ENCODE measurements around the gene SLC6A19.
A peak's percentile ranks its signal among the peaks of the same experiment; 100 is the strongest.

Gene SLC6A19

DNA sequence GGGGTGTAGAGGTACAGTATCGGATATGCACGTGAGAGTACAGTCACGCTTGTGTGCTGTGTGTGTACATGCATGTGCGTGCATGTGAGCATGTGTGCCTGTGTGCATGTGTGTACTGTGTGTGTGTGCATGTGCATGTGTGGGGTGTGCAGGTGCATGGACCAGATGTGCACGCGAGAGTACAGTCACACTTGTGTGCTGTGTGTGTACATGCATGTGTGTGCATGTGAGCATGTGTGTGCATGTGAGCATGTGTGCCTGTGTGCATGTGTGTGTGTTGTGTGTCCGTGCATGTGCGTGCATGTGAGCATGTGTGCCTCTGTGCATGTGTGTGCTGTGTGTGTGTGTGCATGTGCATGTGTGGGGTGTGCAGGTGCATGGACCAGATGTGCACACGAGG is 10.3 kb downstream of the SLC6A19 start:
- DNase-seq, result no peak

DNA sequence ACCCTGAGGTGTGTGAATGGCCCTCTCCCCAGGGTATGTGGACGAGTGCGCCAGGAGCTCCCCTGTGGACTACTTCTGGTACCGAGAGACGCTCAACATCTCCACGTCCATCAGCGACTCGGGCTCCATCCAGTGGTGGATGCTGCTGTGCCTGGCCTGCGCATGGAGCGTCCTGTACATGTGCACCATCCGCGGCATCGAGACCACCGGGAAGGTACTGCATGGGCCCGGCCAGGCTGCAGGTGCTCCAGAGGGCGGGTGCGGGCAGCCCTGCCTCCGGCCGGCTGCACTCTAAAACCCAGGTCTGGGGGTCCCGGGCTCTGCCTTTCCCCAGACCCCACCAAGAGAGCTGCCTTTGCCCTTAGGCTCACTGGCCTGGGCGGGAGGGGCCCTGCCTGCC is 10.9 kb downstream of the SLC6A19 start:
- DNase-seq, result no peak

DNA sequence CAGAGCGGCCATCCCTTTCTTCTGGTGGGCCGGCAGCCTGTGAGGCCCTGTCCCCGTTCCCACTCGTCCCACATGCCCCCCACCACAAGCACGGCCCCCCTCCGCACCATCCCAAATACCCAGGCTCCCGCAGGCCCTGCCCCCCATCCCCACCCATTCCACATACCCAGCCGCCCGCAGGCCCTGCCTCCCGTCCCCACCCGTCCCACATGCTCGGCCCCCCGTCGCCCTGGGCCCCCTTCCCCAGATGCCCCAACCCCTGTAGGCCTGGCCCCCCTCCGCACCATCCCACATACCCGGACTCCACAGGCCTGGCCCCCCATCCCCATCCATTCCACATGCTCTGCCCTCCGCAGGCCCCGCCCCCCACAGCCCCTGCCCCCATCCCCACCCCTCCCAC is 11.5 kb downstream of the SLC6A19 start:
- DNase-seq, result no peak

DNA sequence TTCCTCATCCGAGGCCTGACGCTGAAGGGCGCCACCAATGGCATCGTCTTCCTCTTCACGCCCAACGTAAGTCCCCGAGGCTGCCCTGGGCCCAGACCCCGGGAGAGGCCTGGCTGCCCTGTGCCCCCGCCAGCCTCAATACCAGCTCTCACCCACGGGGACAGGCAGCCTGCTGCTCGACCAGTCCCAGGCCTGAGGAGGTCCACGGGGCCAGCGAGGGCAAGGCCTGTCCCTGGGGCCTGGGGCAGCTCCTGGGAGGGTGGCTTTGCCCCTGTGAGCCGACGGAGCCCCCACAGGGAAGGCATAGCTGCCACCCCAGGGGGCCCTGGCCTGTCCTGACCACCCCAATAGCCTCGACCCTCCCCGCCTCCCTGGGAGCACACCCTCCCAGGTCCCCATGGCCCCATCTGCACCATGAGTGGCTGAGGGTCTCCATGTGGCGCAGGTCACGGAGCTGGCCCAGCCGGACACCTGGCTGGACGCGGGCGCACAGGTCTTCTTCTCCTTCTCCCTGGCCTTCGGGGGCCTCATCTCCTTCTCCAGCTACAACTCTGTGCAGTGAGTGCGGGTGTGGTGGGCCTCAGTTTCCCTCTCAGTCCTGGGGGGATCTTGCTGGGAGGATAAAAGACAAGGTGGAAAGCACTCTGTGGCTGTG is 12.2 kb downstream of the SLC6A19 start:
- DNase-seq, result no peak

DNA sequence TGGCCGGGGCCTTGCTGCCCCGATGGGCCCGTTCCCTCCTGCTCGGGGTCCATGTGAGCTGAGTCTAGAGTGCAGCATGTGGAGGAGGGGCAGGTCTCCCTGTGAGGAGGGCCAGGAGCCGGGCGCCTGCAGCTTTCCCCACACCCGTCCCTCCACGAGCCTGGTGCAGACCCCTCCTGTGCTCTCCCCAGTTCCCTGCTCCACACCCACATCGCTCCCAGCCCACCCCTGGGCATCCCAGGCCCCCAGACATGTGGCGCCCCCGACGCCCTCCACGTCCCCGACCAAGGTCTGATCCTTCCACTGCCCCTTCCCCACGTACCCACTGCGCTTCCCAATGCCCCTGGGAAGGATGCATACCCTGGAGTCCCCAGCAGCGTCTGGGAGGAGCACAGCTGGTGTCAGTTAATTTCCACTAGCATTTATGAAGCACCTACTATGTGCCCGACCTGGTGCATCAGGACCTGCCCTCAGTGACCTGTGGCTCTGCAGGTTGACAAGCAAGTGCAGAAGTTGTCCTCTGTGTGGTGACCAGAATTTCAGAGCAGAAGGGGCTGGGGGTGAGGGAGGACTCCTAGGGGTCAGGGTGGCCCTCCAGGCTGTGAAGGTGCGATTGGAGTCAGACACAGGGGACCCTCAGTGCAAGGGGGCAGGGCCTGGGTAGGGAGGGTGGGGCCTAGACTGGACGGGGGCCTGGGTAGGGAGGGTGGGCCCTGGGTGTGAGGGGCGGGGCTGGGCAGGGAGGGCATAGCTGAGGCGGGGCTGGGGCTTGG is 13.0 kb downstream of the SLC6A19 start:
- DNase-seq, result no peak

DNA sequence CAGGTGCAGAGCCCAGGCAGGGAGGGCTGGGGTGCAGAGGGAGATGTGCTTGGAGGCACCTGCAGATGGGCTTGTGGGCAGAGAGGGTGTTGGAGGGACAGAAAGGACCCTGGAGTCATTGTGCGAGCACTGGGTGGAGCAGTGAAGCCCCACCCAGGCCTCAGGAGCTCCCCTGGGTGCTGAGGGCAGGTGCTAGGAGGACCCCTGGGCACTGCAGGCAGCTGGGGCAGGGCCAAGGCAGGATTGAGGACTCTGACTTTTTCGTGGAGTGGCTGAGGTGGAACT is 13.5 kb downstream of the SLC6A19 start:
- no peak for DNase-seq

DNA sequence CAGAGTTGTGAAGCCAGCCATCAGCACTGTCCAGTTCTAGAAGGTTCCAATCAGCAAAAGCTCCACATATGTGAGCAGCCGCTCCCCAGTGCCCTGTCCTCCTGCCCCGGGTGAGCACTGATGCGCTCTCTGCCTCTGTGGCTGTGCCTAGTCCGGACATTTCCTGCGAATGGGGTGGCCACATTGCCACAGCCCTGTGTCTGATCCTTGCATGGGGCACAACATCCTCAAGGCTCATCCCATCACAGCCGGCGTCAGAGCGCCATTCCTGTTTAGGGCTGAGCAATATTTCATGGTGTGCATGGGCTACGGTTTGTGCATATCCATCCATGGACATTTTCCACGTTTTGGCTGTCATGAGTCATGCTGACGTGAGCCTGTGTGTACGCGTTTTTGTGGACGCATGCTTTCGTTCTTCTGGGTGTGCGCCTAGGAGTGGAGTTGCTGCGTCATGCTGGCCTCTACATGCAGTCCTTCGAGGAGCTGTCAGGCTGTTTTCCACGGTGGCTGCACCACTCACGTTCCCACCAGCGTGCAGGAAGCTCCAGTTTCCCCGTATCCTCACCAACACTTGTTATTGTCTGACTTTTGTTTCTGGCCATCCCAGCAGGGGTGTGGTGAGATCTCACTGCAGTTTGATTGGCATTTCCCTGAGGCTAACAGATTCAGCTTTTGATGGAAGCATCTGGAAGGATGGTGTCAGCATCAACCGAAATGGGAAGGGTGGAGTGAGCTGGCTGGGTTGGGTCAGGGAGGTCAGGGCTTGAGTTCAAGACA is 14.1 kb downstream of the SLC6A19 start:
- no peak for DNase-seq

DNA sequence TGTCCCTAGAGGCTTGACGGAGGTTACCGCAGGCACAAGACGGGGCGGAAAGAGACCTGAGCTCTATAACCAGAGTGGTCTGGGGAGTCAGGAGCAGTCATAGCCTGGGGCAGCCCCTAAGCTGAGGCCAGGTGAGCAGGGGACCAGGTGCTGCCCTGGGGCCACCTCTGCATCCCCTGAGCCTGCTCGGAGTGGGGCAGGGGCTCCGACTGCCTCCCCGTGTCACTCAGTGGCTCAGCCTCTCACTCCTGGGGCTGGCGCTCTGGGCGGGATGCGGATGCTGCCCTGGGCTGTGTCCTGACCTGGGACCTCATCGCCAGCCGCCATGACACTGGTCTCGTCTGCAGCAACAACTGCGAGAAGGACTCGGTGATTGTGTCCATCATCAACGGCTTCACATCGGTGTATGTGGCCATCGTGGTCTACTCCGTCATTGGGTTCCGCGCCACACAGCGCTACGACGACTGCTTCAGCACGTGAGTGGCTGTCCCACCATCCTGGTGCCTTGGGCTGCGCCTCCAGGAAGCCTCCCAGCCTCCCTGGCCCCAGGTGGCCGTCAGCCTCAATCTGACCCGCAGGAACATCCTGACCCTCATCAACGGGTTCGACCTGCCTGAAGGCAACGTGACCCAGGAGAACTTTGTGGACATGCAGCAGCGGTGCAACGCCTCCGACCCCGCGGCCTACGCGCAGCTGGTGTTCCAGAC is 15.0 kb downstream of the SLC6A19 start:
- DNase-seq, result no peak

DNA sequence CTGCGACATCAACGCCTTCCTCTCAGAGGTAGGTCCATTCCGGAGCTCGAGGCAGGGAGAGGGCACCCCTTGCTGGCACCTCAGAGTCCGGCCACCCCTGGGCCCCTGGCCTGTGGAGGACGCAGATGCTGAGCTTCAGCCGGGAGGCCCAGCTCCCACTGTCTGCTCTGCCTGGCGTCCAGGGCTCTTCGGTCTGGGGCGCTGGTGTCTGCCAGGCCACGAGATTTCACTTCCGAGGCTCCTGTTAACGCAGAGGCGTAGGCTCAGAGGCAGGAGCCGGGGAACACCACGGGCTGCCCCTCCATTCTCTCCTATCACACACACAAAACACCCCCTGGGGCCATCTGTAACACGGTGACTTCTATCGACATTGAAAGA is 15.5 kb downstream of the SLC6A19 start:
- DNase-seq, result no peak

DNA sequence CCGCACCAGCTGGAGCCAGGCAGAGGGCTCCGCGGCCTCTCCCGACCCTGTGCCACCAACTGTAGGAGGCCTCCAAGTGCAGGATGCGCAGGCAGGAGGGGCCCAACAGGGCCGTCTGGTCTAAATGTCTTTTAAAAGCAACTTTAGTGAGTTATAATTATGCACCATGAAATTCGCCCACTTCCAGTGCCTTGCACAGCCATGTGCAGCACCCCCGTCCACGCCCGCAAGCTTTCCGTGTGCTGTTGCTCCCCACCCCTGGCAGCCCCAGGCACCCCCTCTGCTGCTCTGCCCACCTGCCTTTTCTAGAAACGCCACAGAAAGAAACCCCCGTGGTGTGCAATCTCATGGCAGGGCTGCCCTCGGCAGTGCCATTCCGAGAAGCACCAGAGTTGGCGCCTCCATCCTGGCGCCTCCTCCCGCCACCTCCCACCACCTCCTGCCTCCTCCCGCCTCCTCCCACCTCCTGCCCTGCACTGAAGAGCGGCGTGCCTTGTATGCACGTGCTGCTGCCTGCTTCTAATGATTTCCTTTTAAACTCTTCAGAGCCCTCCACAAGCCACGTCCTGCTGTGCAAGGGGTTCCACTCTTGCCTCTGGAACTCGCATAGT is 16.3 kb downstream of the SLC6A19 start:
- DNase-seq, result peak; percentile 64

DNA sequence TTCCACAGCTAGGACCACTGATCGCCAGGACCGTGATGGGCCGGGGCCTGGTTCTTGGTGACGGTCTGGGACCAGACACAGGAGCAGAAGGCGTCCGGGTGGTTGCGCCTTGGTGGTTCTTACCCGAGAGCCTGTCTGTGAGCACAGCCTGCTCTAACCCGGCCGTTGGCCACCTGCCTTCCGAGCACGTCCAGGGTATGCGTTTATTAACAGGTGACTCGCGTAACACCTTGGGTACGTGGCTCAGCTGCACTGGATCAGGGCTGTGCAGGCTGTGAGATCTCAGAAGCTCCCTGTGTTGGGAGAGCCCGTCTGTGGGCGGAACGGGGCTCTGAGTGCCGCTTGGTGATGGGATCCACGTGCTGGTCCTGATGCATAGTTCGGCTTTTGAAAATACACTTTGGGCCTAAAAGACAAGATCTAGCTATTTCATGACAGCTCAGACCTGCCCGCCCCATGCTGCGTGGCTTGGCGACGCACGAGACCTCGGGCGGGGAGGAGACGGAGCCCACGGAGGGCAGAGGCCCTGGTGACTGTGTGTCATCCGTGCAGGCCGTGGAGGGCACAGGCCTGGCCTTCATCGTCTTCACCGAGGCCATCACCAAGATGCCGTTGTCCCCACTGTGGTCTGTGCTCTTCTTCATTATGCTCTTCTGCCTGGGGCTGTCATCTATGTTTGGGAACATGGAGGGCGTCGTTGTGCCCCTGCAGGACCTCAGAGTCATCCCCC is 17.1 kb downstream of the SLC6A19 start:
- DNase-seq, result no peak

DNA sequence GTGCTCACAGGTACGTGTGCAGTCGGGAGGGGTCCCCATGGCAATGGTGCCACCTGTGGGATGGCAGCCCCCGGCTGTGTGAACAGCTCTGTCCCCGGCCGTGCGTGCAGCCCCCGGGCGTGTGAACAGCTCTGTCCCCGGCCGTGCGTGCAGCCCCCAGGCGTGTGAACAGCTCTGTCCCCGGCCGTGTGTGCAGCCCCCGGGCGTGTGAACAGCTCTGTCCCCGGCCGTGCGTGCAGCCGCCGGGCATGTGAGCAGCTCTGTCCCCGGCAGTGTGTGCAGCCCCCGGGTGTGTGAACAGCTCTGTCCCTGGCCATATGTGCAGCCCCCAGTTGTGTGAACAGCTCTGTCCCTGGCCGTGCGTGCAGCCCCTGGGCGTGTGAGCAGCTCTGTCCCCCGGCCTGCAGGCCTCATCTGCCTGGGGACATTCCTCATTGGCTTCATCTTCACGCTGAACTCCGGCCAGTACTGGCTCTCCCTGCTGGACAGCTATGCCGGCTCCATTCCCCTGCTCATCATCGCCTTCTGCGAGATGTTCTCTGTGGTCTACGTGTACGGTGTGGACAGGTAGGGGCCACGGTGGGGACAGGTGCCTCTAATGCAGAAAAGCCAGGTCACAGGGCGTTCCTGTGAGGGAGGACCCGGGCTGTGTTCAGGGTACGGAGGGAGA is 17.8 kb downstream of the SLC6A19 start:
- no peak for DNase-seq

DNA sequence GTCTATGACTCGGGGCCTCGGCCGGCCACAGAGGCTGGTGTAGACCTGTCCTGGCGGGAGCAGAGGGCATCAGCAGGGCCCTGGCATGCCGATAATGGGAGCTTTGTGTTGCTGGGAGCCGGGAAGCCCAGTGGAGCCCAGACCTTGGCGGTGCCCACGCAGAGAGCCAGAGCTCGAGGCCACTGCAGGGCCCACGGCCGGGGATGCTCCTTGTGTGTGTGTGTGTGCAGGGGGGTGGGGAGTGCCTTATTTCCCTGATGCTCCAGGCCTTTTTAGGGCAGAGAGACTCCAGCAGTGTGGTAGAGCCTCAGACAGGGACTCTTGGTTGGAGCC is 18.3 kb downstream of the SLC6A19 start:
- DNase-seq, result no peak

DNA sequence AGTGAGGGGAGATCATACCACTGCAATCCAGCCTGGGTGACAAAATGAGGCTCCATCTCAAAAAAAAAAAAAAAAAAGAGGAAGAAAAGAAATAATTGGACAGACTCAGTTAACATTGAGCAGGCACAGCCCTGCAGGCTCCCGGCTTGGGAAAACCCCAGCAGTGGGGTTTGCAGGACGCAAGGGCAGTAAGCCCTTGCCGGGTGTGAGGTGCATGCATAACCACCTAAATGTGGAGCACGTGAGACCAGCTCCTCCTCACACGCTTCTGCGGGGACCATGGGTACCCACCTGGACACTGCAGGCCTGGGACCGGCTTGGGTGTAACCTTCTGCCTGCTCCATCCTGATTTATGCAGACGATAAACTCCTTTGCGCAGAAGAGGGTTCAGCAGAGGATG is 19.0 kb downstream of the SLC6A19 start:
- no peak for DNase-seq

DNA sequence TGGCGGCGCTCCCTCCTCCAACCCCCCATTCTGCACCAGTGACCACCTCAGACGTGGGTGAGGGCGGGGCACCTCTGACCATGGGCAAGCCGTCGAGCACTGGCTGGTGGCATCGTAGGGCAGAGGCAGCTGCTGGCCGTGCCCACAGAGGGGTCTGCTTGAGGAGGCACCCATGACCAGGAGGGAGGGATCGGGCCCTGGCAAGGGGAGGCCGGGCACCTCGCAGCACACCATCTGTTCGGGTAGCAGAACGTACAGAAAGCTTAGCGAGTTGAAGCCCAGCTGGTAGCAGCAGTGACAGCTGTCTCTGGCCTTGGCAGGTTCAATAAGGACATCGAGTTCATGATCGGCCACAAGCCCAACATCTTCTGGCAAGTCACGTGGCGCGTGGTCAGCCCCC is 19.4 kb downstream of the SLC6A19 start:
- no peak for DNase-seq

DNA sequence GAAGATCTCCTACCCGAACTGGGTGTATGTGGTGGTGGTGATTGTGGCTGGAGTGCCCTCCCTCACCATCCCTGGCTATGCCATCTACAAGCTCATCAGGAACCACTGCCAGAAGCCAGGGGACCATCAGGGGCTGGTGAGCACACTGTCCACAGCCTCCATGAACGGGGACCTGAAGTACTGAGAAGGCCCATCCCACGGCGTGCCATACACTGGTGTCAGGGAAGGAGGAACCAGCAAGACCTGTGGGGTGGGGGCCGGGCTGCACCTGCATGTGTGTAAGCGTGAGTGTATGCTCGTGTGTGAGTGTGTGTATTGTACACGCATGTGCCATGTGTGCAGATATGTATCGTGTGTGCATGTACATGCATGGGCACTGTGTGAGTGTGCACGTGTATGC is 20.3 kb downstream of the SLC6A19 start:
- no peak for DNase-seq

DNA sequence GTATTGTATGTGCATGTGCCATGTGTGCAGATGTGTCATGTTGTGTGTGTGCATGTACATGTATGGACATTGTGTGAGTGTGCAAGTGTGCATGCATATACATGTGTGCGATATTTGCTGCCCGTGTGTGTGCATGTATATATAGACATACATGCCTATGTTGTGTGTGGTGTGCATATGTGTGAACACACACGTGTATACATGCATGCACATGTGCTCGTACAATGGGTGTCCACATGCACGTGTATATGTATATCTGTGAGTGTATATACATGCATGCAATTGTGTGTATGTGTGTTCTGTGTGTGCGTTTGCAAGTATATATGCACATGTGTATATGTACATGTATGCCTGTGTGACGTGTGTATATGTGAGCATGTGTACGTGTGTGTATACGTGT is 20.8 kb downstream of the SLC6A19 start:
- no peak for DNase-seq

DNA sequence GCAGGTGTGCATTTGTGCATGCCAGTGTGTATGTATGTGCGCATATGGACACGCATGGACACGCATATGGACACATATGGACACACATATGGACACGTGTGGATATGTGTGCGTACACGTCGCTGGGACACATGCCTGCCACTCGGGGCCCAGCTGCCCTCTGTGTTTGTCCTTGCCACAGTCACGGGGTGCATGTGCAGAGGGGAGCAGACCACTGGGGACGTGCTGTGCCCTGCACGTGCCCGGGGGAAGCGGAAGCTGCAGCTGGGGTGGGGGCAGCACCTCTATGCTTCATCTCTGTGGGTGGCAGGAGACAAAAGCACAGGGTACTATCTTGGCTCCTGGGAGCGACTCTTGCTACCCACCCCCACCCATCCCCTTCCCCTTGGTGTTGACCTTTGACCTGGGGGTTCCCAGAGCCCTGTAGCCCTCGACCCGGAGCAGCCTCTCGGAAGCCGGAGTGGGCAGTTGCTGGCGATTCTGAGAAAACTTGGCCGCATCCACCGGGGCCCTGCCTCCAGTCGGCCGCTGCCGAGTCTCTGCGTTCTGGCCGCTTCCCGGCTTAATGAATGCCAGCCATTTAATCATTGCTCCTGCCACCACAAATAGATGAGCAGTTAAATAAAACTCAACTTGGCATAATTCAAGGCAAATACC is 21.4 kb downstream of the SLC6A19 start:
- DNase-seq, result no peak

DNA sequence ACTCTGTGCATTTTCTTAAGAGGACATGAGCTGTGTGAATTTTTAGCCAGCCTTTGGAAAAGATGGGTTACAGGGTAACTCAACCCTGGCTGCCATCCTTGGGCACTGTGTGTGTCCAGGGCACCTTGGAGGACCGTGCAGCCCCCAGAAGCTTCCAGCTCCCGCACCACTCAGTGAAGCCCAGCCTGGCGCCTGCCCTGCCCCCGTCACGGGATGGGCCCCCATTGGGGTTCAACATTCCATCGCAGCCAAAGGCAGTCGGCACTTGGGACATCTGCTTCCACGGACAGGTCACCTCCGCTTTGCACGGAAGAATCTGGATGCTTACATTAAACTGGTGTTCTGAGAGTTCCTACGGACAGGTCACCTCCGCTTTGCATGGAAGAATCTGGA is 21.9 kb downstream of the SLC6A19 start:
- DNase-seq, result no peak

DNA sequence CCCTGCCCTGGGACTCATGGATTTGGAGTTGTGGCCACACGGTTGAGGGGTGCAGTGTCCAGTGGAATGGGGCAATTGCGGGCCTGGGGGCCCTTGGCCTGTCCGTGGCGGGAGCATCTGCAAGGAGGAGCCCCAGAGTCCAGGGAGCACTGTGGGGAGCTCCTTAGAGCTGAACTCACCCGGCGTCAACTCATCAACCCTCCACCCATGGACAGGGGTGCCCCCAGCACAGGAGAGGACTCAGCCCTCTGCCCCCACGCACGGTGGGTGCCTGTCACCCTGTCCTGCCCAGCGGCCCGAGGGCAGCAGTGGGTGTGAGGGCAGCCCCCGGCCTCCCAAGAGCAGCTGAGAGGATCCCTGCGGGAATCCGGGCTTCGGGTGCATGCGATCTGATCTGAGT is 23.2 kb downstream of the SLC6A19 start:
- no peak for DNase-seq

DNA sequence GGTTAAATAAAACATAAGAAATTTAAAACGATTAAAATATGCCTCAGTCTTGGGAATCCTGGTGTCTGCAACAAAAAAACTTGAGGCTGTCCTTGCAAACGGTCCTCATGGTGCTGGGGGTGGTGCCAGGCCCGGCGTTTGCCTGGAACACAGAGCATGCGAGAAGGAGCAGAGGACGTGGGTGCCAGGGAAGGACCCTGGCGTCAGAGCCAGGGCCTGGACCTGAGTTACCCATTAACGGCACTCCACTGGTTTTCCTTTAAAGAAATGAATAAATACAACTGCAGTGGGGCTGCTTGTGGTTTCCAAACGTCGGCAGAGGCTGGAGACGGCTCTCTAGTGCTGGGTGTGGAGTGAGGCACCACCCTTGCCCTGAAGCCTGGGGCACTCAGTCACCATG is 23.7 kb downstream of the SLC6A19 start, which contains the start of gene SLC6A18:
SLC6A18 (plus strand) TSS at position 301 of the 400 bp plus-strand sequence; CDS start at position 398, 97 bp downstream.
- DNase-seq, result no peak
